ENCODE measurements around the gene HEPACAM.

Gene HEPACAM

DNA sequence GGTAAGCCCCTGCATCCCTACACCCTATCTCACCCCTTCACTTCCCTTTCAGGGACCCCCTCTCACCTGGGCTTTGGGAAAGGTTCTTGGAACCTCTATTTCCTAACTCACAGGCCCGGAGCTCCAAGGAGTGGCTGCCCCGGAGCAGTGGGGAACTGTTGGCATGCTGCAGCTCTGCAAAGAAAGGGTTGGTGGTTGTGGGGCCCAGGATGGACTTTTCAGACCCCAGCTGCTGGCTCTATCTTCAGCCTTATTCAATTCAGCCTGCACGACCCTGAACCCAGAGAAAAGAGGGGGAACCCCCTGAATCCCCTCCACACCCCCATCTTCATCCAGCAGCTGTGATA, 48.2 kb downstream of the HEPACAM start:
- Histone ChIP-seq H3K9me3 (ENCODE audit: insufficient read depth, low read length) (no peaks in the 10 kb centered on the region), H3K4me3 (ENCODE audit: low read length) (no peak overlapping the region), H3K4me2 (ENCODE audit: low read length) (no peak overlapping the region), H3K36me3 (replicated peaks; ENCODE audit: low read depth, low read length) (no peaks in the 10 kb centered on the region), H4K20me1 (ENCODE audit: insufficient read depth, low read length) (no peaks in the 10 kb centered on the region), H3K27ac (ENCODE audit: low read length) (no peak overlapping the region), H3K79me2 (ENCODE audit: low read length) (no peaks in the 10 kb centered on the region), H2AFZ (ENCODE audit: low read depth, low read length) (no peak overlapping the region), H3K4me1 (ENCODE audit: low read length) (no peaks in the 10 kb centered on the region), H3K27me3 (ENCODE audit: low read depth, low read length) (peaks cover 17% of the 10 kb centered on the region; the same call in 1 of the 2 replicates), H3K9ac (ENCODE audit: low read length) (no peak overlapping the region)
- TF ChIP-seq, protein P1, sequence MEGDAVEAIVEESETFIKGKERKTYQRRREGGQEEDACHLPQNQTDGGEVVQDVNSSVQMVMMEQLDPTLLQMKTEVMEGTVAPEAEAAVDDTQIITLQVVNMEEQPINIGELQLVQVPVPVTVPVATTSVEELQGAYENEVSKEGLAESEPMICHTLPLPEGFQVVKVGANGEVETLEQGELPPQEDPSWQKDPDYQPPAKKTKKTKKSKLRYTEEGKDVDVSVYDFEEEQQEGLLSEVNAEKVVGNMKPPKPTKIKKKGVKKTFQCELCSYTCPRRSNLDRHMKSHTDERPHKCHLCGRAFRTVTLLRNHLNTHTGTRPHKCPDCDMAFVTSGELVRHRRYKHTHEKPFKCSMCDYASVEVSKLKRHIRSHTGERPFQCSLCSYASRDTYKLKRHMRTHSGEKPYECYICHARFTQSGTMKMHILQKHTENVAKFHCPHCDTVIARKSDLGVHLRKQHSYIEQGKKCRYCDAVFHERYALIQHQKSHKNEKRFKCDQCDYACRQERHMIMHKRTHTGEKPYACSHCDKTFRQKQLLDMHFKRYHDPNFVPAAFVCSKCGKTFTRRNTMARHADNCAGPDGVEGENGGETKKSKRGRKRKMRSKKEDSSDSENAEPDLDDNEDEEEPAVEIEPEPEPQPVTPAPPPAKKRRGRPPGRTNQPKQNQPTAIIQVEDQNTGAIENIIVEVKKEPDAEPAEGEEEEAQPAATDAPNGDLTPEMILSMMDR (IDR thresholded peaks at IDR 0.05; ENCODE audit: low read depth, low read length): no peak
- no peak for TF ChIP-seq EZH2phosphoT487 (IDR thresholded peaks at IDR 0.05; ENCODE audit: low read depth)

DNA sequence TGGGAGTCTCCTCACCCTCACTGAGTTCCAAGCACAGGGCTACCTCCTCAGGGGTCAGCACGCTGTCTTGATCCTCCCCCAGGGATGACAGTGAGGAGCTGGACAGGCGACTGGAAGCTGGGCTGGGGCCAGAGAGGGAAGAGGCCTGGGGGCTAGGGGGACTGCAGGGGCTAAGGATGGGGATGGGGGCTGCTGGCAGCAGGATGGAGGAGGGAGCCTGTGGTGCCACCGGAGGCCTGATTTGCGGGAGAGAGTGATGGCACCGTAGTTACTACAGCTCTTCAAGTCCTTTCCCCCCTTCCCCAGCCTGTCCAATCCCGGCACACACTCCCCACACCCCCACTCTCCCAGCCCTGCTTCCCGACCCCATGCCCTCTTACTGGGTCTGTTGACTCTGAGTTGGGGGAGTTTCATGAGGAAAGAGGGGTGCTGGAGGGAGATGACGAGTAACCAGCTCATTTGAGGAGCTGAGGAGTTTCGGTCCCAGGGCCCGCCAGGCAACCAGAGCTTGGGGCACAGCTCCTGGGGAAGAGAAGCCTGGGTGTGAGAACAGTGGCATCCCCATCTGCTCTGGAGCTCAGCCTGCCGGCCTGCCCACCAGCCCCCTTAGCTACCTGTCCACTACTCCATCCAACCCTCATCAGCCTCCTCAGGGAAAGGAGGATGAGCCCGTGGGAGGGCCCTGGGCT, 48.7 kb downstream of the HEPACAM start:
- H3K27me3 ChIP-seq (ENCODE audit: low read depth, low read length): peaks cover 17% of the 10 kb centered on the region; the same call in 1 of the 2 replicates
- H3K4me1 ChIP-seq (ENCODE audit: low read length): no peaks in the 10 kb centered on the region
- H3K4me2 ChIP-seq (ENCODE audit: low read length): no peak overlapping the region
- TF ChIP-seq, protein P1 (IDR thresholded peaks at IDR 0.05; ENCODE audit: low read depth, low read length): no peak
- TF ChIP-seq EZH2phosphoT487 (IDR thresholded peaks at IDR 0.05; ENCODE audit: low read depth): no peak
- H3K27ac ChIP-seq (ENCODE audit: low read length): no peak overlapping the region
- no peaks in the 10 kb centered on the region for H3K9me3 ChIP-seq (ENCODE audit: insufficient read depth, low read length)
- H4K20me1 ChIP-seq (ENCODE audit: insufficient read depth, low read length): no peaks in the 10 kb centered on the region
- no peaks in the 10 kb centered on the region for H3K79me2 ChIP-seq (ENCODE audit: low read length)
- no peak overlapping the region for H2AFZ ChIP-seq (ENCODE audit: low read depth, low read length)
- H3K9ac ChIP-seq (ENCODE audit: low read length): no peak overlapping the region
- no peak overlapping the region for H3K4me3 ChIP-seq (ENCODE audit: low read length)
- H3K36me3 ChIP-seq (replicated peaks; ENCODE audit: low read depth, low read length): no peaks in the 10 kb centered on the region

DNA sequence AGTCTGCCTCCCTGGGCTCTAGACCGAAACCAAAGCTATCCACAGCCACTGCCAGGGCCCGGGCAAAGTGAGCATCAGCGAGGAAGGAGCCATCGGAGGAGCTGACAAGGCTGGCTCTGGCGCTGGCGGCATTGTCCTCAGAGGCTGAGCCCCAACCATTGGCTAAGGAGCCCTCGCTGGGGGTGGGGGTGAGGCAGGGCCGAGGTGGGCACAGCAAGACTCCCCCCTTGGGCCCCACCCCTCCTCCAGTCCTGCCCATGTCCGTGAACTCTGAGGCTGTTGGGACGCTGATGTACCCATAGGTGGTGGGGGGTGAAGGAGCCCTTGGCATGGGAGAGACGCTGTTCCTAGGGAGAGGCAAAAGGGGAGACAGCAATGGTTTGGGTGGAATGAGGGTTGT, 49.4 kb downstream of the HEPACAM start:
- H3K9ac ChIP-seq (ENCODE audit: low read length): no peak overlapping the region
- H2AFZ ChIP-seq (ENCODE audit: low read depth, low read length): no peak overlapping the region
- H3K4me1 ChIP-seq (ENCODE audit: low read length): no peaks in the 10 kb centered on the region

DNA sequence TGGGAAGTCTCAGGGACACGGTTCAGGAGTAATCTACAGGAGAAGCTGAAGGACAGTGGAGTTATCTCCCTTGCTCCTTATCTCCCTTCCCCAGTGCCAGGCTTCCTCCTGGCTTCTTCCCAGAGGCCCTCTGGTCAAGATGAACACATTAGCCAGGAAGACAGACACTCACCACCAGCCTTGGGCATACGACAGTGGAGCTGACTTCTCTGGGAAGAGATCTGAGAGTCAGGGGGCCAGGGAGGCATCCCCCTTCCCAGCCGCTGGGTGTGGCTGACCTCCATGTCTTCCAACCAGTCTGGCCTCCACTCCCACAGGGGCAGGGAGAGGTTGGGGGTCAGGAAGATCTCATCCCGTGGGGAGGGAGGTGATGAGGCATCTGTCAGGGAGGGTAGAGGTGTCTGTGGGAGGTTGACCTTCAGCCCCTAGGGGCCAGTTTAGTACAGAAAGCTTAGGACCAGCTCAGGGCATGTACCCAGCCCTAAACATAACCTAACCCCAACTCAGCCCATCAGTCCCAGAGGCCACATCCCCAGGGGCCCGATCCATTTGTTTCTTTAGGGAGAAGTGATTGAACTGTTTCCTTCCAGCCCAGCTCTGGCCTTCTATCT, 50.9 kb downstream of the HEPACAM start:
- H3K4me1 ChIP-seq (ENCODE audit: low read length): no peaks in the 10 kb centered on the region
- no peak overlapping the region for H3K4me2 ChIP-seq (ENCODE audit: low read length)
- peaks cover 17% of the 10 kb centered on the region; the same call in 1 of the 2 replicates for H3K27me3 ChIP-seq (ENCODE audit: low read depth, low read length)
- H2AFZ ChIP-seq (ENCODE audit: low read depth, low read length): no peak overlapping the region
- H3K36me3 ChIP-seq (replicated peaks; ENCODE audit: low read depth, low read length): no peaks in the 10 kb centered on the region
- no peak overlapping the region for H3K27ac ChIP-seq (ENCODE audit: low read length)
- no peaks in the 10 kb centered on the region for H3K9me3 ChIP-seq (ENCODE audit: insufficient read depth, low read length)
- no peak for TF ChIP-seq EZH2phosphoT487 (IDR thresholded peaks at IDR 0.05; ENCODE audit: low read depth)
- TF ChIP-seq, protein P1 (IDR thresholded peaks at IDR 0.05; ENCODE audit: low read depth, low read length): no peak
- no peaks in the 10 kb centered on the region for H3K79me2 ChIP-seq (ENCODE audit: low read length)
- H4K20me1 ChIP-seq (ENCODE audit: insufficient read depth, low read length): no peaks in the 10 kb centered on the region
- H3K4me3 ChIP-seq (ENCODE audit: low read length): no peak overlapping the region
- no peak overlapping the region for H3K9ac ChIP-seq (ENCODE audit: low read length)

More for the DNA sequence above, 49.4 kb downstream of the HEPACAM start:
- H3K4me2 ChIP-seq (ENCODE audit: low read length): no peak overlapping the region
- peaks cover 17% of the 10 kb centered on the region; the same call in 1 of the 2 replicates for H3K27me3 ChIP-seq (ENCODE audit: low read depth, low read length)
- H4K20me1 ChIP-seq (ENCODE audit: insufficient read depth, low read length): no peaks in the 10 kb centered on the region
- TF ChIP-seq EZH2phosphoT487 (IDR thresholded peaks at IDR 0.05; ENCODE audit: low read depth): no peak
- TF ChIP-seq, protein P1 (IDR thresholded peaks at IDR 0.05; ENCODE audit: low read depth, low read length): no peak
- no peak overlapping the region for H3K4me3 ChIP-seq (ENCODE audit: low read length)
- H3K27ac ChIP-seq (ENCODE audit: low read length): no peak overlapping the region
- no peaks in the 10 kb centered on the region for H3K36me3 ChIP-seq (replicated peaks; ENCODE audit: low read depth, low read length)
- no peaks in the 10 kb centered on the region for H3K79me2 ChIP-seq (ENCODE audit: low read length)
- H3K9me3 ChIP-seq (ENCODE audit: insufficient read depth, low read length): no peaks in the 10 kb centered on the region
